ENCODE results near the gene AQP2.

DNA sequence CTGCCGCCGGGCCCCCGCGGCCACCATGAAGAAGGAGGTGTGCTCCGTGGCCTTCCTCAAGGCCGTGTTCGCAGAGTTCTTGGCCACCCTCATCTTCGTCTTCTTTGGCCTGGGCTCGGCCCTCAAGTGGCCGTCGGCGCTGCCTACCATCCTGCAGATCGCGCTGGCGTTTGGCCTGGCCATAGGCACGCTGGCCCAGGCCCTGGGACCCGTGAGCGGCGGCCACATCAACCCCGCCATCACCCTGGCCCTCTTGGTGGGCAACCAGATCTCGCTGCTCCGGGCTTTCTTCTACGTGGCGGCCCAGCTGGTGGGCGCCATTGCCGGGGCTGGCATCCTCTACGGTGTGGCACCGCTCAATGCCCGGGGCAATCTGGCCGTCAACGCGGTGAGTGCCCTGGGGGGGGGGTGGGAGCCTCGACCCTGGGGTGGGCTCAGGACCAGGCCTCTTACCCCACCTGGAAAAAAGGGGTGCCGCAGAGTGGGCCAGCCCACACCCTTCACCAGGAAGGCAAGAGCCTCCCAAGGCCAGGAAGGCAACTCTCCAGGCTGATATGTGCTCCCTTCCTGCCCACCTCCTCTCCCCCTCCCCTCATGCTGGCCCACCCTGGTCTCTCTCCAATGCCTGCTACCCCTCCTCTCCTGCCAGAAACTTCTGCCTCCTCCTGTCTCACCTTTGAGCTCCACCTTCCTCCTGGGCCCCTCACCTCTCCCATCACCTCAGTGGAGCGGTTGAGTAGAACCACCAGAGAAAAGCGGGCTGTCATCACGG is 11.6 kb downstream of the AQP2 start:
- TF ChIP-seq, protein P1, sequence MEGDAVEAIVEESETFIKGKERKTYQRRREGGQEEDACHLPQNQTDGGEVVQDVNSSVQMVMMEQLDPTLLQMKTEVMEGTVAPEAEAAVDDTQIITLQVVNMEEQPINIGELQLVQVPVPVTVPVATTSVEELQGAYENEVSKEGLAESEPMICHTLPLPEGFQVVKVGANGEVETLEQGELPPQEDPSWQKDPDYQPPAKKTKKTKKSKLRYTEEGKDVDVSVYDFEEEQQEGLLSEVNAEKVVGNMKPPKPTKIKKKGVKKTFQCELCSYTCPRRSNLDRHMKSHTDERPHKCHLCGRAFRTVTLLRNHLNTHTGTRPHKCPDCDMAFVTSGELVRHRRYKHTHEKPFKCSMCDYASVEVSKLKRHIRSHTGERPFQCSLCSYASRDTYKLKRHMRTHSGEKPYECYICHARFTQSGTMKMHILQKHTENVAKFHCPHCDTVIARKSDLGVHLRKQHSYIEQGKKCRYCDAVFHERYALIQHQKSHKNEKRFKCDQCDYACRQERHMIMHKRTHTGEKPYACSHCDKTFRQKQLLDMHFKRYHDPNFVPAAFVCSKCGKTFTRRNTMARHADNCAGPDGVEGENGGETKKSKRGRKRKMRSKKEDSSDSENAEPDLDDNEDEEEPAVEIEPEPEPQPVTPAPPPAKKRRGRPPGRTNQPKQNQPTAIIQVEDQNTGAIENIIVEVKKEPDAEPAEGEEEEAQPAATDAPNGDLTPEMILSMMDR (IDR thresholded peaks at IDR 0.05; ENCODE audit: low read depth, low read length, missing input control) = no peak
- TF ChIP-seq, protein P2, sequence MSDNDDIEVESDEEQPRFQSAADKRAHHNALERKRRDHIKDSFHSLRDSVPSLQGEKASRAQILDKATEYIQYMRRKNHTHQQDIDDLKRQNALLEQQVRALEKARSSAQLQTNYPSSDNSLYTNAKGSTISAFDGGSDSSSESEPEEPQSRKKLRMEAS (IDR thresholded peaks at IDR 0.05) = no peak
- no peak for TF ChIP-seq GABPA (IDR thresholded peaks at IDR 0.05 in 1 of 2, conservative IDR thresholded peaks at IDR 0.05 in 1 of 2)
- TF ChIP-seq, protein P3, sequence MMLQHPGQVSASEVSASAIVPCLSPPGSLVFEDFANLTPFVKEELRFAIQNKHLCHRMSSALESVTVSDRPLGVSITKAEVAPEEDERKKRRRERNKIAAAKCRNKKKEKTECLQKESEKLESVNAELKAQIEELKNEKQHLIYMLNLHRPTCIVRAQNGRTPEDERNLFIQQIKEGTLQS (IDR thresholded peaks at IDR 0.05) = no peak
- TF ChIP-seq, protein P4, sequence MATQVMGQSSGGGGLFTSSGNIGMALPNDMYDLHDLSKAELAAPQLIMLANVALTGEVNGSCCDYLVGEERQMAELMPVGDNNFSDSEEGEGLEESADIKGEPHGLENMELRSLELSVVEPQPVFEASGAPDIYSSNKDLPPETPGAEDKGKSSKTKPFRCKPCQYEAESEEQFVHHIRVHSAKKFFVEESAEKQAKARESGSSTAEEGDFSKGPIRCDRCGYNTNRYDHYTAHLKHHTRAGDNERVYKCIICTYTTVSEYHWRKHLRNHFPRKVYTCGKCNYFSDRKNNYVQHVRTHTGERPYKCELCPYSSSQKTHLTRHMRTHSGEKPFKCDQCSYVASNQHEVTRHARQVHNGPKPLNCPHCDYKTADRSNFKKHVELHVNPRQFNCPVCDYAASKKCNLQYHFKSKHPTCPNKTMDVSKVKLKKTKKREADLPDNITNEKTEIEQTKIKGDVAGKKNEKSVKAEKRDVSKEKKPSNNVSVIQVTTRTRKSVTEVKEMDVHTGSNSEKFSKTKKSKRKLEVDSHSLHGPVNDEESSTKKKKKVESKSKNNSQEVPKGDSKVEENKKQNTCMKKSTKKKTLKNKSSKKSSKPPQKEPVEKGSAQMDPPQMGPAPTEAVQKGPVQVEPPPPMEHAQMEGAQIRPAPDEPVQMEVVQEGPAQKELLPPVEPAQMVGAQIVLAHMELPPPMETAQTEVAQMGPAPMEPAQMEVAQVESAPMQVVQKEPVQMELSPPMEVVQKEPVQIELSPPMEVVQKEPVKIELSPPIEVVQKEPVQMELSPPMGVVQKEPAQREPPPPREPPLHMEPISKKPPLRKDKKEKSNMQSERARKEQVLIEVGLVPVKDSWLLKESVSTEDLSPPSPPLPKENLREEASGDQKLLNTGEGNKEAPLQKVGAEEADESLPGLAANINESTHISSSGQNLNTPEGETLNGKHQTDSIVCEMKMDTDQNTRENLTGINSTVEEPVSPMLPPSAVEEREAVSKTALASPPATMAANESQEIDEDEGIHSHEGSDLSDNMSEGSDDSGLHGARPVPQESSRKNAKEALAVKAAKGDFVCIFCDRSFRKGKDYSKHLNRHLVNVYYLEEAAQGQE (IDR thresholded peaks at IDR 0.05) = no peak

Data from liver (tissue), 3 donors.